DMS79 (cell line): ENCODE measurements around the gene ERN2.
"Not testable (repeated sequence)": the region's sequence is repeated elsewhere in the genome, so short reads cannot be mapped to it uniquely, and the experiment has no call there.

Experiments
- DNase-seq: peaks from one replicate; lab custom pipeline; 2025; lab: John Stamatoyannopoulos, UW

ERN2 gene

GRCh38 chr16:23712976-23713375 is at the start of gene ERN2:
ERN2 (minus strand) TSS chr16:23713222; CDS start chr16:23713187, 35 bp downstream.
- no peak for DNase-seq

GRCh38 chr16:23757937-23758619 is 45.1 kb upstream of the ERN2 start:
- DNase-seq: no peak

- DNase-seq: no peak
Measured at GRCh38 chr16:23757116-23757515, 44.1 kb upstream of the ERN2 start.

GRCh38 chr16:23755484-23755809 is 42.4 kb upstream of the ERN2 start:
- DNase-seq: no peak

- no peak for DNase-seq
Measured at GRCh38 chr16:23754594-23755483, 41.8 kb upstream of the ERN2 start, which contains the start of gene CHP2. CHP2 (plus strand) TSS chr16:23755026; CDS start chr16:23755050, 24 bp downstream.

GRCh38 chr16:23753908-23754593 is 41.0 kb upstream of the ERN2 start:
- no peak for DNase-seq

- DNase-seq: not testable (repeated sequence)
Measured at GRCh38 chr16:23751053-23751452, 38.0 kb upstream of the ERN2 start.

GRCh38 chr16:23748630-23749029 is 35.6 kb upstream of the ERN2 start:
- no peak for DNase-seq

GRCh38 chr16:23745263-23745662 is 32.2 kb upstream of the ERN2 start:
- no peak for DNase-seq

GRCh38 chr16:23742766-23743165 is 29.7 kb upstream of the ERN2 start:
- no peak for DNase-seq

GRCh38 chr16:23741675-23742303 is 28.8 kb upstream of the ERN2 start:
- DNase-seq: no peak

GRCh38 chr16:23739516-23739915 is 26.5 kb upstream of the ERN2 start:
- DNase-seq: no peak

GRCh38 chr16:23737423-23738028 is 24.5 kb upstream of the ERN2 start:
- not testable (repeated sequence) for DNase-seq

GRCh38 chr16:23734176-23734893 is 21.3 kb upstream of the ERN2 start:
- DNase-seq: no peak

GRCh38 chr16:23729503-23730424 is 16.7 kb upstream of the ERN2 start:
- no peak for DNase-seq

GRCh38 chr16:23728112-23728477 is 15.1 kb upstream of the ERN2 start:
- no peak for DNase-seq

GRCh38 chr16:23726710-23727109 is 13.7 kb upstream of the ERN2 start:
- DNase-seq: no peak

GRCh38 chr16:23724785-23725131 is 11.7 kb upstream of the ERN2 start:
- DNase-seq: no peak

GRCh38 chr16:23724096-23724784 is 11.2 kb upstream of the ERN2 start:
- no peak for DNase-seq
